Cardiac muscle cell (in vitro differentiated cells and primary cell): Measurements from ENCODE around the gene RALGPS1. TPM values are rescaled to one million over a fixed set of nuclear protein-coding genes. Genes with fewer than 3 reads are reported as not detected.

Source experiments
- DNase-seq, 2 donors: peaks; one replicate each; pipeline versions ENCODE4 v3.0.0 to v3.0.0-alpha.2; 2010 to 2017; ENCODE audit warnings: low read depth in 1 of 2, low spot score in 1 of 2
- H3K27ac ChIP-seq: fragments of 200-600 bp; sonication (generic); 2 replicates; pipeline ENCODE4 v1.5.1; 2016
- H3K27me3 ChIP-seq: fragments of 200-600 bp; sonication (generic); 2 replicates; pipeline ENCODE4 v1.6.0; 2016; ENCODE audit warnings: control low read depth
- H3K36me3 ChIP-seq: fragments of 200-600 bp; sonication (generic); 2 replicates; pipeline ENCODE4 v1.5.1; 2016; ENCODE audit warnings: control low read depth
- H3K4me1 ChIP-seq: fragments of 200-600 bp; sonication (generic); 2 replicates; pipeline ENCODE4 v1.8.1; 2017; ENCODE audit warnings: low read depth, mild to moderate bottlenecking, mixed run types
- H3K4me3 ChIP-seq: fragments of 200-600 bp; sonication (generic); 2 replicates; pipeline ENCODE4 v1.5.1; 2016; ENCODE audit warnings: mild to moderate bottlenecking
- H3K9me3 ChIP-seq: fragments of 200-600 bp; sonication (generic); 2 replicates; pipeline ENCODE4 v1.5.1; 2017; ENCODE audit warnings: low read depth, mild to moderate bottlenecking, control low read depth
- polyA plus RNA-seq: library from polyadenylated mRNA; unstranded; fragments of >200 nt; fragmentation: Nextera tagmentation; extraction: Ambion mirVana; gene quantifications from 2 replicates; pipeline ENCODE4 v1.2.1, GENCODE V29; 2016
- total RNA-seq: library from RNA; depleted of rRNA; stranded (reverse); fragments of >200 nt; gene quantifications from 2 replicates; pipeline ENCODE4 v1.2.3, GENCODE V29; 2016
- TF ChIP-seq, protein P1 (sequence below): IDR thresholded peaks from 2 replicates; pipeline ENCODE4 v1.5.1; 2012; ENCODE audit warnings: low read depth, mild to moderate bottlenecking, low read length

Gene RALGPS1
- total and polyA plus RNA-seq, 2 experiments from 2014 or later: 14.1 to 16.1 TPM

DNA sequence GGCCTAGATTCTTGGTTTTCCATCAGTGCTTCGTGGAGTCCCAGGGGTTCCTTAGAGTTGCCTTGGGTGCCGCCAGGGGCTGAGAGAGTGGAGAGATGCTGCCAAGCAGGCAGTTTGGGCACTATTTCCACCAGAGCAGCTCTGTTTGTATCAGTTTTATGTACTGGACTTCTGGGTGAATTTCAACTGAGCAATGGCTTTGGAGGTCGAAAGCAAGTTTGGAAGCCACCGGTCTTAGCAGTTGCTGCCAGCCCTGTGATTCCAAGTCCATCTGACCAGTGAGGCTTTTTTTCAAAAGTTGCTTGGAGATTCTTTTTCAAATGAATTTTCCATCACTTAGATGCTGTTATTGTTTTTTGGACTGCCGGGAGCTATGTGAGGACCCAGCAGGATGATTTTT lies 139.4 kb downstream of the RALGPS1 start:
- no peak overlapping the region for H3K4me3 ChIP-seq
- no peaks in the 10 kb centered on the region for H3K9me3 ChIP-seq
- no peaks in the 10 kb centered on the region for H3K36me3 ChIP-seq
- TF ChIP-seq, protein P1, sequence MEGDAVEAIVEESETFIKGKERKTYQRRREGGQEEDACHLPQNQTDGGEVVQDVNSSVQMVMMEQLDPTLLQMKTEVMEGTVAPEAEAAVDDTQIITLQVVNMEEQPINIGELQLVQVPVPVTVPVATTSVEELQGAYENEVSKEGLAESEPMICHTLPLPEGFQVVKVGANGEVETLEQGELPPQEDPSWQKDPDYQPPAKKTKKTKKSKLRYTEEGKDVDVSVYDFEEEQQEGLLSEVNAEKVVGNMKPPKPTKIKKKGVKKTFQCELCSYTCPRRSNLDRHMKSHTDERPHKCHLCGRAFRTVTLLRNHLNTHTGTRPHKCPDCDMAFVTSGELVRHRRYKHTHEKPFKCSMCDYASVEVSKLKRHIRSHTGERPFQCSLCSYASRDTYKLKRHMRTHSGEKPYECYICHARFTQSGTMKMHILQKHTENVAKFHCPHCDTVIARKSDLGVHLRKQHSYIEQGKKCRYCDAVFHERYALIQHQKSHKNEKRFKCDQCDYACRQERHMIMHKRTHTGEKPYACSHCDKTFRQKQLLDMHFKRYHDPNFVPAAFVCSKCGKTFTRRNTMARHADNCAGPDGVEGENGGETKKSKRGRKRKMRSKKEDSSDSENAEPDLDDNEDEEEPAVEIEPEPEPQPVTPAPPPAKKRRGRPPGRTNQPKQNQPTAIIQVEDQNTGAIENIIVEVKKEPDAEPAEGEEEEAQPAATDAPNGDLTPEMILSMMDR: no peak
- no peaks in the 10 kb centered on the region for H3K27me3 ChIP-seq
- peaks cover 14% of the 10 kb centered on the region for H3K4me1 ChIP-seq
- no peak overlapping the region for H3K27ac ChIP-seq
- DNase-seq: no peak

GRCh38 chr9:127055745-127056402 lies 141.3 kb downstream of the RALGPS1 start:
- H3K4me1 ChIP-seq: peaks cover 14% of the 10 kb centered on the region
- no peak overlapping the region for H3K27ac ChIP-seq
- no peaks in the 10 kb centered on the region for H3K36me3 ChIP-seq
- DNase-seq: no peak
- no peaks in the 10 kb centered on the region for H3K27me3 ChIP-seq
- no peaks in the 10 kb centered on the region for H3K9me3 ChIP-seq
- TF ChIP-seq, protein P1: no peak
- H3K4me3 ChIP-seq: no peak overlapping the region

DNA sequence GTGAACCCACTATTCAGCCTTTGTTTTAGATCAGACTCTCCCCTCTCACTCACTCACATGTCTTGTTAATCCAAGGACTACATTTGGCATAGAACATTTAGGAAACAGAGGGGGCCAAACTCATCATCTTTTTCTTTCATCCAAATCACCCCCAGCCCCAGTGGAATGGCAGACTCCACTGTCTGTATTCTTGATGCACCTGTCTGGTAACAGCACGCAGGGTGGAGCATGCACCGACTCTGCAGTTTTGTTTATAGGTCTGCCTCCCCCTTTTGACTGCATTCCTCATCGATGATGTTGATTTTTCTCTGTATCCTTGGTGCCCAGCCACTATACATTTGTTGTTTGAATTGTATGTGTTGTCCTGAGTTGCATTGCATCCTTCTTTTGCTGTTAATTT lies 141.9 kb downstream of the RALGPS1 start:
- Histone ChIP-seq H3K4me3 (no peak overlapping the region), H3K36me3 (no peaks in the 10 kb centered on the region), H3K9me3 (no peaks in the 10 kb centered on the region), H3K4me1 (peaks cover 14% of the 10 kb centered on the region), H3K27ac (no peak overlapping the region), H3K27me3 (no peaks in the 10 kb centered on the region)
- TF ChIP-seq, protein P1: no peak
- no peak for DNase-seq

DNA sequence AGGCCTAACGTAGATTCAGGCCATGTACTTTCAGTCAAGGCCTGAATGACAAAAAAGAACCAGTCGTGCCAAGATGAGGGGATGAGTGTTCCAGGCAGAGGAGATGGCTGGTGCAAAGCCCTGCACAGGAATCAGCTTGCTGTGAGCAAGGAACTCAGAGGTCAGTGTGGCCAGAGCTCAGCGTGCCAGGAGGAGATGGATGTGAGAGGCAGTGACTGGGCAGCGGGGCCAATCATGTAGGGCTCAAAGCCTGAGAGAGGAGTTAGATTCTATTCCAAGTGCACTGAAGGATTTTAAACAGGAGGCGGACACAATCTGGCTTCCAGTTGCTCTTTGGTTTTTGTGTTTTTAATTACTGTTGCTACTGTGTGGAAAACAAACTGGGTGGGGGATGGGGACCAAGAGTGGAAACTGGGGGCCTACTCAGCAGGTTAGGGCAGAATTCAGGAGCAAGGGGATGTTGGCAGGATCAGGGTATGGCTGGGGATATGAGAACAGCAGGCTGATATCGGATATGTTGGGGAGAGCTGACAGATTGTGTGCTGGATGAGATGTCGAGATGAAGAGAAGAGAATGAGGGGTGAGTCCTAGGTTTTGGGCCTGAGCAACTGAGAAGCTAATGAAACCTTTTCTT lies 143.5 kb downstream of the RALGPS1 start:
- no peaks in the 10 kb centered on the region for H3K36me3 ChIP-seq
- no peak overlapping the region for H3K4me3 ChIP-seq
- TF ChIP-seq, protein P1: no peak
- peaks cover 8% of the 10 kb centered on the region for H3K4me1 ChIP-seq
- no peak overlapping the region for H3K27ac ChIP-seq
- H3K27me3 ChIP-seq: no peaks in the 10 kb centered on the region
- no peak for DNase-seq
- no peaks in the 10 kb centered on the region for H3K9me3 ChIP-seq

DNA sequence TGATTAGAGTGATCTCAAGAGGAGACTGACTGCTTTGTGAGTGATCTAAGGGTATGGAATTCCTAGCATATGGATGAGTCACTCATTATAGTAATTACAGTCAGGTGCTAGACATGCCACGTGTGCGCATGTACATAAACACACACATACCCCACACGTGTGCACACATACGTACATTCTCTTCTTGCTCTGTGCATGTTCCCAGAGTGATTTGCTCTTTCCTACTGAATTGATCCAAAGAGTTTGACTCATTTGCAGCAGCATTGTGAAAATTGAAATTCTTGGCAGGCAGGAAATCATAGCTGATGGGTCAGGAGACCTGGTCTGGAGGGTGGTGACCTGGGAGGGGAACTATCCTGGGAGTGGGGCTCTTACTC lies 144.1 kb downstream of the RALGPS1 start:
- Histone ChIP-seq H3K36me3 (no peaks in the 10 kb centered on the region), H3K27ac (no peak overlapping the region), H3K9me3 (no peaks in the 10 kb centered on the region), H3K27me3 (no peaks in the 10 kb centered on the region), H3K4me1 (peaks cover 4% of the 10 kb centered on the region), H3K4me3 (no peak overlapping the region)
- TF ChIP-seq, protein P1: no peak
- no peak for DNase-seq
